Ovary (tissue), 3 donors: ENCODE results near the gene LRRC8C.

Experiments
- POLR2A ChIP-seq: fragments of 450-650 bp; IDR thresholded peaks from one replicate; pipeline ENCODE4 v1.6.1; 2017; ENCODE audit warnings: antibody characterized with exemption, mild to moderate bottlenecking, moderate library complexity
- TF ChIP-seq, protein P1 (sequence below), 3 donors: fragments of 450-650 bp in 2 of 3; fragments of 200-600 bp in 1 of 3; IDR thresholded peaks; one replicate each; pipeline versions ENCODE4 v1.5.1 to v1.8.0; 2016 to 2022; ENCODE audit warnings: antibody characterized with exemption in 3 of 3, mild to moderate bottlenecking in 1 of 3
- donor health status: DM: no; HTN: no; CAD: no.

- TF ChIP-seq, protein P1, sequence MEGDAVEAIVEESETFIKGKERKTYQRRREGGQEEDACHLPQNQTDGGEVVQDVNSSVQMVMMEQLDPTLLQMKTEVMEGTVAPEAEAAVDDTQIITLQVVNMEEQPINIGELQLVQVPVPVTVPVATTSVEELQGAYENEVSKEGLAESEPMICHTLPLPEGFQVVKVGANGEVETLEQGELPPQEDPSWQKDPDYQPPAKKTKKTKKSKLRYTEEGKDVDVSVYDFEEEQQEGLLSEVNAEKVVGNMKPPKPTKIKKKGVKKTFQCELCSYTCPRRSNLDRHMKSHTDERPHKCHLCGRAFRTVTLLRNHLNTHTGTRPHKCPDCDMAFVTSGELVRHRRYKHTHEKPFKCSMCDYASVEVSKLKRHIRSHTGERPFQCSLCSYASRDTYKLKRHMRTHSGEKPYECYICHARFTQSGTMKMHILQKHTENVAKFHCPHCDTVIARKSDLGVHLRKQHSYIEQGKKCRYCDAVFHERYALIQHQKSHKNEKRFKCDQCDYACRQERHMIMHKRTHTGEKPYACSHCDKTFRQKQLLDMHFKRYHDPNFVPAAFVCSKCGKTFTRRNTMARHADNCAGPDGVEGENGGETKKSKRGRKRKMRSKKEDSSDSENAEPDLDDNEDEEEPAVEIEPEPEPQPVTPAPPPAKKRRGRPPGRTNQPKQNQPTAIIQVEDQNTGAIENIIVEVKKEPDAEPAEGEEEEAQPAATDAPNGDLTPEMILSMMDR (IDR thresholded peaks at IDR 0.05): no peak
- TF ChIP-seq POLR2A: no peak
These were observed 16.9 kb downstream of the LRRC8C start for GRCh38 chr1:89649783-89650182.
